Cardiac muscle cell (in vitro differentiated cells and primary cell): ENCODE measurements around the gene FBXL17. TPM values are rescaled to one million over a fixed set of nuclear protein-coding genes. Genes with fewer than 3 reads are reported as not detected.
A peak's percentile ranks its signal among the peaks of the same experiment; 100 is the strongest.

ENCODE experiments used
- DNase-seq, 2 donors: peaks; one replicate each; pipeline versions ENCODE4 v3.0.0 to v3.0.0-alpha.2; 2010 to 2017; ENCODE audit warnings: low read depth in 1 of 2, low spot score in 1 of 2
- H3K27ac ChIP-seq: fragments of 200-600 bp; sonication (generic); 2 replicates; pipeline ENCODE4 v1.5.1; 2016
- H3K27me3 ChIP-seq: fragments of 200-600 bp; sonication (generic); 2 replicates; pipeline ENCODE4 v1.6.0; 2016; ENCODE audit warnings: control low read depth
- H3K36me3 ChIP-seq: fragments of 200-600 bp; sonication (generic); 2 replicates; pipeline ENCODE4 v1.5.1; 2016; ENCODE audit warnings: control low read depth
- H3K4me1 ChIP-seq: fragments of 200-600 bp; sonication (generic); 2 replicates; pipeline ENCODE4 v1.8.1; 2017; ENCODE audit warnings: low read depth, mild to moderate bottlenecking, mixed run types
- H3K4me3 ChIP-seq: fragments of 200-600 bp; sonication (generic); 2 replicates; pipeline ENCODE4 v1.5.1; 2016; ENCODE audit warnings: mild to moderate bottlenecking
- H3K9me3 ChIP-seq: fragments of 200-600 bp; sonication (generic); 2 replicates; pipeline ENCODE4 v1.5.1; 2017; ENCODE audit warnings: low read depth, mild to moderate bottlenecking, control low read depth
- polyA plus RNA-seq: library from polyadenylated mRNA; unstranded; fragments of >200 nt; fragmentation: Nextera tagmentation; extraction: Ambion mirVana; gene quantifications from 2 replicates; pipeline ENCODE4 v1.2.1, GENCODE V29; 2016
- total RNA-seq: library from RNA; depleted of rRNA; stranded (reverse); fragments of >200 nt; gene quantifications from 2 replicates; pipeline ENCODE4 v1.2.3, GENCODE V29; 2016
- TF ChIP-seq, protein P1 (sequence below): IDR thresholded peaks from 2 replicates; pipeline ENCODE4 v1.5.1; 2012; ENCODE audit warnings: low read depth, mild to moderate bottlenecking, low read length

The FBXL17 gene
- total and polyA plus RNA-seq, 2 experiments from 2014 or later = 18.3 to 22.9 TPM

DNA sequence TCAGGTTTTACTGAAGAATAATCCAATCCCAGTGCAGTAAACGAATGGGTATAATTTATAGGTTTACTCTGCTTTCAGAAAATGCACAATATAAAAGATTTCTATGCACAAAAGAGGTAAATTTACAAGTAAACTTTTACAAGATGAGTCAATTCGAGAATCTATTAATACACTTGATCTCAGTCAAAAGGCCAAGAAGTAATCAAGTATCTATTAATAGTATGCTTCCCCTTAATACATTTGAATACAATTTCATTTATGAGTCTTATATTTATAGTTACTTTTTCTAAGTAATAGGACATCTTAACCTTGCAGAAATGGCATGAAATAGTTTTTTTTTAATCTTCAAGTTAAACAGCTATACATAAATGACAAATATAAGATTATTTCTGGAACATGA lies 355.9 kb downstream of the FBXL17 start:
- H3K36me3 ChIP-seq = no peaks in the 10 kb centered on the region
- H3K4me1 ChIP-seq = no peaks in the 10 kb centered on the region
- H3K27me3 ChIP-seq = no peaks in the 10 kb centered on the region
- no peak for DNase-seq
- H3K4me3 ChIP-seq = no peak overlapping the region
- TF ChIP-seq, protein P1, sequence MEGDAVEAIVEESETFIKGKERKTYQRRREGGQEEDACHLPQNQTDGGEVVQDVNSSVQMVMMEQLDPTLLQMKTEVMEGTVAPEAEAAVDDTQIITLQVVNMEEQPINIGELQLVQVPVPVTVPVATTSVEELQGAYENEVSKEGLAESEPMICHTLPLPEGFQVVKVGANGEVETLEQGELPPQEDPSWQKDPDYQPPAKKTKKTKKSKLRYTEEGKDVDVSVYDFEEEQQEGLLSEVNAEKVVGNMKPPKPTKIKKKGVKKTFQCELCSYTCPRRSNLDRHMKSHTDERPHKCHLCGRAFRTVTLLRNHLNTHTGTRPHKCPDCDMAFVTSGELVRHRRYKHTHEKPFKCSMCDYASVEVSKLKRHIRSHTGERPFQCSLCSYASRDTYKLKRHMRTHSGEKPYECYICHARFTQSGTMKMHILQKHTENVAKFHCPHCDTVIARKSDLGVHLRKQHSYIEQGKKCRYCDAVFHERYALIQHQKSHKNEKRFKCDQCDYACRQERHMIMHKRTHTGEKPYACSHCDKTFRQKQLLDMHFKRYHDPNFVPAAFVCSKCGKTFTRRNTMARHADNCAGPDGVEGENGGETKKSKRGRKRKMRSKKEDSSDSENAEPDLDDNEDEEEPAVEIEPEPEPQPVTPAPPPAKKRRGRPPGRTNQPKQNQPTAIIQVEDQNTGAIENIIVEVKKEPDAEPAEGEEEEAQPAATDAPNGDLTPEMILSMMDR = no peak
- no peak overlapping the region for H3K27ac ChIP-seq
- no peaks in the 10 kb centered on the region for H3K9me3 ChIP-seq

DNA sequence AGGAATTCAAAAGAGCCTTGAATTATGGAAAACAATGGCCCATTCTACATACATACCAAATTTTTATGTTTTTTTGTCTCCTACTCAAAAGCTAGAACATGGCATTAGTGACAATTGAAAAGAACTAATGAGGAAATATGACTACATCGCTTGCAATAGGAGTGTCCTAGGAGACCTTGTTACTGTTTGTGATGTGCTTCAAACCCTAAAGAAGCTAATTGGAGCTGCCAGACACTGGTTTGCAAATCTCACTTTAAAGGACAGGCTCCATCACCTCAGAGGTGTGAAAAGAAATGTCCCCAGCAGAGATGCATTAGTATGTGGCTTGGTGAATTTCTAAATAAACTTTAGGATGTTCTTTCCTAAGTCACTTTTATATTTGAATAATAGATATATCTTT lies 356.9 kb downstream of the FBXL17 start:
- Histone ChIP-seq H3K36me3 (no peaks in the 10 kb centered on the region), H3K4me1 (no peaks in the 10 kb centered on the region), H3K27me3 (no peaks in the 10 kb centered on the region), H3K4me3 (no peak overlapping the region), H3K9me3 (no peaks in the 10 kb centered on the region), H3K27ac (no peak overlapping the region)
- DNase-seq = no peak
- TF ChIP-seq, protein P1 = no peak

DNA sequence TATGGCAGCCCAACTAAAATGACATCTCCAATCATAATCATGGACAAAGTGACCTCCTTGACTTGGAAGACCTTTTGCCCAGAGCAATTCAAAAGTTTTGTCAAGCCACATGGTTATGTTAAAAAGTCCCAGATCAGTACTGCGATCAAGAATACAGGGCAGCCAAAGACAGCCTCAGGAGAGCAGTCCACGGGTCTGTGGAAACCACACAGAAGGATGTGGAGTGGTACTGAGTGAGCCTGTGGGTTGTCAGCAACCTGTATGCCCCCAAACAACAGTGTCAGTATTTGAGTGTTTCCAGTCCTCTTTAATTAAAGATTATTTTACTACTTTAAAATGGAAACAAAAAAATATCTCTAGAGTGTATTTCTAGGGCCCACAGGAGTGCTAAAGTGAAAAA lies 365.8 kb downstream of the FBXL17 start:
- Histone ChIP-seq H3K27me3 (no peaks in the 10 kb centered on the region), H3K4me1 (no peaks in the 10 kb centered on the region)

DNA sequence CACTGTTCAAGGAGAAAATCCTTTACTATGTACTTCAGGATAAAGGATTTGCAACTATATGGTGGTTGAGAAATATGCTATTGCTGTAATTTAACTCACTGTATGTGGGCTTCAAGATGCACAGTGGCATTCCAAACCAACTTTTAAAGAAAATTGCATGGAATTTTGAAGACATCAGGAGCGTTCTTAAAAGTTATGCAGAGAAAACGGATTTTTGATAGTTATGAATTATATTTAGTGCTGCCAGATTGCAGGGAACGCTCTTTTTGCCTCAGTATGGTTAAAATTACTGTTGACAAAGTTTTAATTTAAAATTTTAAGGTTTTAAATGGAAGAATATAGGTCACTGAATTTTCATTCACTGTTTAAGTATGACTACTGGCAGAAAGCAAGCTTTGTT lies 375.1 kb downstream of the FBXL17 start:
- Histone ChIP-seq H3K27me3 (no peaks in the 10 kb centered on the region), H3K36me3 (no peaks in the 10 kb centered on the region), H3K4me1 (no peaks in the 10 kb centered on the region), H3K27ac (no peak overlapping the region), H3K4me3 (no peak overlapping the region), H3K9me3 (no peaks in the 10 kb centered on the region)
- TF ChIP-seq, protein P1 = no peak
- DNase-seq = no peak

More for the DNA sequence above, 365.8 kb downstream of the FBXL17 start:
- no peak overlapping the region for H3K4me3 ChIP-seq
- H3K27ac ChIP-seq = no peak overlapping the region
- H3K9me3 ChIP-seq = no peaks in the 10 kb centered on the region
- DNase-seq = no peak
- TF ChIP-seq, protein P1 = no peak
- H3K36me3 ChIP-seq = no peaks in the 10 kb centered on the region

DNA sequence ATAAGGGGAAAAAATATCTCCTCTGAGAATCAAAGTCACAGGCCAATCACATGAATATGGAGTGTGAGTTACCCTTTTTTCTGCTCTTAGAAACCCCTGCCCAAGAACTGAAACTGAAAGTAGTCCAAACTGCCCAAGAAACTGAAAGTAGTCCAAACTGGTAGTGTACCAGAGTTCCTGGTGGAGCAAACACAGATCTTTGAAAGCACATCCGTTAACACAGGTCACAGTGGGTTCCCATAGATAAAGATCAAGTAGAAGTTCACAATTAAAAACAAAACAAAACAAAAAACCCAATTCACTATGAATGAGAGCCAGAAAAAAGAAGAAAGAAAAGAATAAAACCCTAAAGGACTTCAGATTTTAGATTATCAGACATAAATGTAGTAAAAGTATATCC lies 378.7 kb downstream of the FBXL17 start:
- DNase-seq = peak in 1 of 2 donors; percentile 48
- Histone ChIP-seq H3K9me3 (no peaks in the 10 kb centered on the region), H3K27me3 (no peaks in the 10 kb centered on the region), H3K4me1 (no peaks in the 10 kb centered on the region), H3K36me3 (no peaks in the 10 kb centered on the region), H3K27ac (no peak overlapping the region), H3K4me3 (no peak overlapping the region)
- TF ChIP-seq, protein P1 = no peak

DNA sequence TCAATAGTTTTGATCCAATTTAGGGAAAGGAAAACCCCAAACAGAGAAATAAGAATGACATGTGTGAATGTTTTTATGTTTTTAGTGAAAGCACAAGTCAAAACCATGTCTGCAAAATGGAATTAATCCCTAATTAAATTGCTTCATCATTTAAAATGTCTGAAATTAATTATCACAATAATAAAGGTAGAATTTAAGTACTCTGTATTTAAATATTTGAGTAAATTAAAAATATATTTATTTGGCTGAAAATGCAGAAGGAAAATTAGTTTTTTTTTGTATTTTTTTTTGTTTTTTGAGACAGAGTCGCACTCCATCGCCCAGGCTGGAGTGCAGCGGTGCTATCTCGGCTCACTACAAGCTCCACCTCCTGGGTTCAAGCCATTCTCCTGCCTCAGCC lies 380.7 kb downstream of the FBXL17 start:
- no peaks in the 10 kb centered on the region for H3K36me3 ChIP-seq
- H3K9me3 ChIP-seq = no peaks in the 10 kb centered on the region
- H3K4me1 ChIP-seq = no peaks in the 10 kb centered on the region
- no peak overlapping the region for H3K27ac ChIP-seq
- no peak overlapping the region for H3K4me3 ChIP-seq
- TF ChIP-seq, protein P1 = no peak
- H3K27me3 ChIP-seq = no peaks in the 10 kb centered on the region
- no peak for DNase-seq
